ENCODE data around the gene NGF. TPM values are rescaled to one million over a fixed set of nuclear protein-coding genes. Genes with fewer than 3 reads are reported as not detected.

The NGF gene
- total and polyA plus RNA-seq, 2 of the 4 experiments (the other 2 are of a cell fraction), result 12.5 to 21.7 TPM

- Histone ChIP-seq H3K9me1 (ENCODE audit: insufficient read depth, low read length) (peaks cover 3% of the 10 kb centered on the region; the same call in 1 of the 2 replicates), H3K4ac (ENCODE audit: low read depth, low read length) (no peak overlapping the region), H2BK15ac (ENCODE audit: low read depth, low read length) (no peak overlapping the region), H3K56ac (ENCODE audit: extremely low read depth, insufficient read depth, low read length) (no peak overlapping the region), H3K9me3 (ENCODE audit: control insufficient read depth, insufficient read depth, low read length) (peaks cover 6% of the 10 kb centered on the region), H3K23ac (ENCODE audit: low read depth, low read length) (no peak overlapping the region), H3K18ac (ENCODE audit: low read depth, low read length) (no peak overlapping the region), H3K36me3 (ENCODE audit: control insufficient read depth, insufficient read depth, low read length) (no peaks in the 10 kb centered on the region), H3K27ac (ENCODE audit: insufficient read depth, low read length) (no peak overlapping the region), H3K27me3 (ENCODE audit: control insufficient read depth, insufficient read depth, low read length) (no peaks in the 10 kb centered on the region), H4K8ac (ENCODE audit: low read depth in 2 of 2, low read length in 2 of 2) (no peak overlapping the region), H2AK9ac (replicated peaks; ENCODE audit: low read depth, low read length, poor library complexity) (no peak overlapping the region), H2AFZ (replicated peaks; ENCODE audit: low read length, poor library complexity) (no peak overlapping the region), H3K4me1 (ENCODE audit: control insufficient read depth, insufficient read depth, low read length) (peaks cover 5% of the 10 kb centered on the region; the same call in 1 of the 2 replicates), H2BK20ac (ENCODE audit: low read depth, low read length) (no peak overlapping the region), H4K20me1 (ENCODE audit: insufficient read depth, low read length) (no peaks in the 10 kb centered on the region), H3K4me3 (ENCODE audit: insufficient read depth, low read depth, low read length) (no peak overlapping the region), H4K5ac (ENCODE audit: low read depth, low read length) (no peak overlapping the region), H3K9ac (ENCODE audit: low read depth, low read length) (no peak overlapping the region), H2AK5ac (ENCODE audit: low read depth, low read length) (no peak overlapping the region), H2BK120ac (ENCODE audit: low read depth, low read length) (no peak overlapping the region), H3K4me2 (ENCODE audit: low read depth, low read length) (no peak overlapping the region), H3K79me1 (ENCODE audit: low read depth in 1 of 2, low read length in 2 of 2) (no peaks in the 10 kb centered on the region), H4K91ac (ENCODE audit: insufficient read depth, low read depth, low read length) (no peak overlapping the region), H3K14ac (replicated peaks; ENCODE audit: low read depth, low read length) (no peak overlapping the region), H2BK5ac (ENCODE audit: low read depth, low read length, poor library complexity, severe bottlenecking) (no peak overlapping the region)
- no CpG with 5 or more reads among the region's 3 CpGs for WGBS, 2 experiments (ENCODE audit: extremely low coverage in 2 of 2, insufficient read length in 1 of 2)
- BruUV-seq (replicated peaks), result no TSS peak
- DNase-seq, result no peak
- intact Hi-C loops (cut with micrococcal nuclease), result loop anchor here (5.0 to 10.0 kb wide), 3 partner anchors 54 to 319 kb away; no protein-coding TSS in a partner anchor
- ChIA-PET POLR2A (ENCODE audit: unreplicated experiment) (no interaction called here), CTCF (interaction anchor here (0.7 kb wide), 1 partner anchor 391 kb away, joined by 6 read pairs; no protein-coding TSS in a partner anchor)
- in situ Hi-C loops (cut with MboI; ENCODE audit: low sequenced_read_pairs), result no loop called here
- TF ChIP-seq NFE2L2 (IDR thresholded peaks at IDR 0.05; ENCODE audit: low read depth, low read length) (no peak), CTCF (conservative IDR thresholded peaks at IDR 0.05; ENCODE audit: low read depth, low read length) (no peak), RFX5 (IDR thresholded peaks at IDR 0.05; ENCODE audit: low read depth, low read length) (no peak), MAZ (IDR thresholded peaks at IDR 0.05; ENCODE audit: borderline replicate concordance, low read depth, low read length) (no peak), BHLHE40 (IDR thresholded peaks at IDR 0.05; ENCODE audit: low read depth, low read length) (no peak), RCOR1 (IDR thresholded peaks at IDR 0.05; ENCODE audit: insufficient replicate concordance, low read length) (no peak), CEBPB (IDR thresholded peaks at IDR 0.05; ENCODE audit: low read depth, low read length) (no peak), POLR2A (IDR thresholded peaks at IDR 0.05; ENCODE audit: low read depth, low read length) (no peak), FOS (IDR thresholded peaks at IDR 0.05; ENCODE audit: low read depth, low read length) (no peak)
- TF ChIP-seq, protein P1, sequence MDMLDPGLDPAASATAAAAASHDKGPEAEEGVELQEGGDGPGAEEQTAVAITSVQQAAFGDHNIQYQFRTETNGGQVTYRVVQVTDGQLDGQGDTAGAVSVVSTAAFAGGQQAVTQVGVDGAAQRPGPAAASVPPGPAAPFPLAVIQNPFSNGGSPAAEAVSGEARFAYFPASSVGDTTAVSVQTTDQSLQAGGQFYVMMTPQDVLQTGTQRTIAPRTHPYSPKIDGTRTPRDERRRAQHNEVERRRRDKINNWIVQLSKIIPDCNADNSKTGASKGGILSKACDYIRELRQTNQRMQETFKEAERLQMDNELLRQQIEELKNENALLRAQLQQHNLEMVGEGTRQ (IDR thresholded peaks at IDR 0.05; ENCODE audit: low read depth, low read length), result no peak
- dilution Hi-C loops (cut with HindIII; ENCODE audit: low sequenced_read_pairs, unreplicated experiment), result no loop called here
- ATAC-seq (ENCODE audit: low read depth), result no peak
These were observed 59.8 kb downstream of the NGF start for GRCh38 chr1:115278211-115278610.

Measured in IMR-90 (cell line).